H1 (cell line): ENCODE data around the gene SLC43A2. TPM values are rescaled to one million over a fixed set of nuclear protein-coding genes. Genes with fewer than 3 reads are reported as not detected.

Experiments
- CTCF ChIA-PET: fragments of 300-600 bp; sonication (Branson Sonifier 250); formaldehyde crosslinking; loops from one replicate; lab custom pipeline; 2021; ENCODE audit not compliant: partially characterized antibody; lab: Charles Lee
- POLR2A ChIA-PET: fragments of 300-600 bp; sonication (Branson Sonifier 250); formaldehyde crosslinking; loops from one replicate; lab custom pipeline; 2021; ENCODE audit warnings: inconsistent platforms; ENCODE audit not compliant: partially characterized antibody; lab: Charles Lee
- DNase-seq, 2 experiments: peaks; one replicate each; pipeline versions ENCODE4 v3.0.0 to v3.0.0-alpha.2; 2010 to 2022; ENCODE audit warnings: low spot score in 2 of 2, low read depth in 1 of 2, mixed read lengths in 1 of 2
- FAIRE-seq: peaks from 2 replicates; lab custom pipeline; 2011; peaks lifted over from hg19 to GRCh38; lab: Jason Lieb, UNC
- H2AFZ ChIP-seq: 2 replicates; pipeline ENCODE4 v1.8.1; 2012; ENCODE audit warnings: low read length, inconsistent platforms
- H2AK5ac ChIP-seq: 2 replicates; pipeline ENCODE4 v1.6.1; 2013; ENCODE audit warnings: low read depth, low read length
- H2BK120ac ChIP-seq: replicated peaks from 2 replicates; pipeline ENCODE3; 2013; ENCODE audit warnings: low read depth, low read length, inconsistent platforms
- H2BK12ac ChIP-seq: 2 replicates; pipeline ENCODE4 v1.6.1; 2013; ENCODE audit warnings: low read depth, low read length
- H2BK15ac ChIP-seq: 2 replicates; pipeline ENCODE4 v1.6.1; 2013; ENCODE audit warnings: low read length
- H2BK20ac ChIP-seq: 2 replicates; pipeline ENCODE4 v1.6.1; 2013; ENCODE audit warnings: low read length
- H2BK5ac ChIP-seq: 2 replicates; pipeline ENCODE4 v1.6.1; 2013; ENCODE audit warnings: low read depth, low read length
- H3K14ac ChIP-seq: 2 replicates; pipeline ENCODE4 v1.6.1; 2013; ENCODE audit warnings: inconsistent platforms; ENCODE audit not compliant: insufficient read length
- H3K18ac ChIP-seq: 2 replicates; pipeline ENCODE4 v1.6.1; 2013; ENCODE audit warnings: low read length; ENCODE audit errors: extremely low read depth
- H3K23ac ChIP-seq: 2 replicates; pipeline ENCODE4 v1.6.1; 2013; ENCODE audit warnings: inconsistent platforms; ENCODE audit not compliant: insufficient read length
- H3K23me2 ChIP-seq: 2 replicates; pipeline ENCODE4 v1.6.1; 2013; ENCODE audit warnings: low read depth, low read length
- H3K27ac ChIP-seq: 2 replicates; pipeline ENCODE4 v1.6.1; 2011; ENCODE audit warnings: low read depth, low read length, inconsistent platforms
- H3K27me3 ChIP-seq, 4 experiments: replicated peaks in 1 of 4; 1 replicate in 1 of 4; 2 replicates in 3 of 4; pipeline versions ENCODE4 v1.6.1 to v1.8.1; 2011 to 2013; ENCODE audit warnings: low read length in 3 of 4, mild to moderate bottlenecking in 3 of 4, inconsistent platforms in 2 of 4, mixed read lengths in 2 of 4, moderate library complexity in 1 of 4; ENCODE audit not compliant: control insufficient read depth in 3 of 4, insufficient read depth in 3 of 4; ENCODE audit errors: extremely low read depth in 1 of 4
- H3K36me3 ChIP-seq, 4 experiments: 2 replicates each; pipeline versions ENCODE4 v1.6.1 to v1.8.1; 2011 to 2013; ENCODE audit warnings: mild to moderate bottlenecking in 4 of 4, low read length in 3 of 4, moderate library complexity in 2 of 4, control low read depth in 1 of 4, inconsistent platforms in 1 of 4; ENCODE audit not compliant: insufficient read depth in 4 of 4, control insufficient read depth in 2 of 4
- H3K4ac ChIP-seq: replicated peaks from 2 replicates; pipeline ENCODE3; 2013; ENCODE audit warnings: low read length, low read depth, mixed read lengths, inconsistent platforms; ENCODE audit not compliant: insufficient read length
- H3K4me1 ChIP-seq, 4 experiments: replicated peaks in 1 of 4; 1 replicate in 1 of 4; 2 replicates in 3 of 4; pipeline versions ENCODE4 v1.6.1 to v1.8.1; 2011 to 2013; ENCODE audit warnings: low read length in 3 of 4, inconsistent platforms in 2 of 4, mixed read lengths in 1 of 4; ENCODE audit not compliant: insufficient read depth in 4 of 4, control insufficient read depth in 3 of 4
- H3K4me2 ChIP-seq, 2 experiments: 2 replicates each; pipeline versions ENCODE4 v1.6.1 to v1.8.1; 2011 to 2013; ENCODE audit warnings: low read depth in 2 of 2, low read length in 2 of 2, control low read depth in 1 of 2, inconsistent platforms in 1 of 2, mild to moderate bottlenecking in 1 of 2; ENCODE audit not compliant: insufficient read depth in 1 of 2
- H3K4me3 ChIP-seq, 4 experiments: fragments of 200-600, 300-600 bp in 1 of 4; sonication (generic), shearing (Covaris generic), sonication (Bioruptor Twin) in 1 of 4; 2 replicates each; pipeline versions ENCODE4 v1.5.1 to v1.8.1; 2011 to 2016; ENCODE audit warnings: low read length in 4 of 4, low read depth in 3 of 4, control low read depth in 2 of 4, inconsistent platforms in 2 of 4, mild to moderate bottlenecking in 2 of 4, mixed read lengths in 1 of 4, moderate library complexity in 1 of 4; ENCODE audit not compliant: insufficient read depth in 2 of 4; ENCODE audit errors: extremely low read depth in 1 of 4
- H3K56ac ChIP-seq: replicated peaks from 2 replicates; pipeline ENCODE3; 2013; ENCODE audit warnings: low read depth, mild to moderate bottlenecking, mixed read lengths, low read length, inconsistent platforms; ENCODE audit not compliant: insufficient read length
- H3K79me1 ChIP-seq: 2 replicates; pipeline ENCODE4 v1.6.1; 2013; ENCODE audit warnings: low read depth, low read length, control low read depth
- H3K79me2 ChIP-seq, 2 experiments: 2 replicates each; pipeline versions ENCODE4 v1.6.1 to v1.8.1; 2012 to 2013; ENCODE audit warnings: low read length in 2 of 2, mild to moderate bottlenecking in 2 of 2, inconsistent platforms in 1 of 2; ENCODE audit not compliant: insufficient read depth in 2 of 2, control insufficient read depth in 1 of 2
- H3K9ac ChIP-seq, 4 experiments: replicated peaks in 1 of 4; 1 replicate in 1 of 4; 2 replicates in 3 of 4; pipeline versions ENCODE4 v1.6.1 to v1.8.1; 2011 to 2013; ENCODE audit warnings: low read depth in 3 of 4, low read length in 3 of 4, control low read depth in 2 of 4, mild to moderate bottlenecking in 2 of 4, moderate library complexity in 2 of 4, inconsistent platforms in 1 of 4; ENCODE audit errors: extremely low read depth in 1 of 4
- H3K9me3 ChIP-seq, 2 experiments: 2 replicates each; pipeline versions ENCODE4 v1.6.1 to v1.8.1; 2012 to 2013; ENCODE audit warnings: mild to moderate bottlenecking in 2 of 2, moderate library complexity in 2 of 2, control low read depth in 1 of 2, inconsistent platforms in 1 of 2, low read depth in 1 of 2, low read length in 1 of 2, mixed read lengths in 1 of 2; ENCODE audit not compliant: insufficient read depth in 2 of 2
- H4K20me1 ChIP-seq, 2 experiments: replicated peaks in 1 of 2; 2 replicates each; pipeline versions ENCODE3 to v1.8.1; 2011 to 2013; ENCODE audit warnings: inconsistent platforms in 2 of 2, low read length in 2 of 2, mild to moderate bottlenecking in 1 of 2; ENCODE audit not compliant: insufficient read depth in 2 of 2, control insufficient read depth in 1 of 2
- H4K5ac ChIP-seq: 2 replicates; pipeline ENCODE4 v1.6.1; 2013; ENCODE audit warnings: low read length, low read depth, mixed read lengths, inconsistent platforms; ENCODE audit not compliant: insufficient read length
- H4K8ac ChIP-seq: 2 replicates; pipeline ENCODE4 v1.8.0; 2013; ENCODE audit warnings: mild to moderate bottlenecking, moderate library complexity, low read length, inconsistent platforms; ENCODE audit not compliant: insufficient read depth; ENCODE audit errors: extremely low read depth
- H4K91ac ChIP-seq: replicated peaks from 2 replicates; pipeline ENCODE3; 2013; ENCODE audit warnings: low read length, mixed read lengths, inconsistent platforms; ENCODE audit not compliant: insufficient read length
- BRCA1 ChIP-seq: IDR thresholded peaks from 2 replicates; pipeline ENCODE4 v1.6.1; 2012; ENCODE audit warnings: low read depth, low read length, improper control_type of control experiment
- CHD1 ChIP-seq: IDR thresholded peaks from 2 replicates; pipeline ENCODE4 v1.6.1; 2012; ENCODE audit warnings: low read depth, low read length, improper control_type of control experiment
- HDAC2 ChIP-seq, 2 experiments: fragments of 300-600 bp in 1 of 2; sonication (generic) in 1 of 2; IDR thresholded peaks; 2 replicates each; pipeline ENCODE4 v1.6.1; 2011 to 2012; ENCODE audit warnings: low read depth in 2 of 2, low read length in 2 of 2, mild to moderate bottlenecking in 2 of 2, moderate library complexity in 2 of 2, borderline replicate concordance in 1 of 2, inconsistent platforms in 1 of 2
- KDM1A ChIP-seq: fragments of 200-600, 300-600 bp; sonication (generic); IDR thresholded peaks from 2 replicates; pipeline ENCODE4 v1.7.1; 2016; ENCODE audit warnings: mild to moderate bottlenecking, low read length, borderline replicate concordance
- NRF1 ChIP-seq: IDR thresholded peaks from 2 replicates; pipeline ENCODE4 v1.6.1; 2011; ENCODE audit warnings: mild to moderate bottlenecking, low read depth, low read length, improper control_type of control experiment
- POLR2AphosphoS5 ChIP-seq: IDR thresholded peaks from 2 replicates; pipeline ENCODE4 v1.6.1; 2011; ENCODE audit warnings: low read depth, low read length
- TAF1 ChIP-seq: IDR thresholded peaks from 2 replicates; pipeline ENCODE4 v1.6.1; 2011; ENCODE audit warnings: mild to moderate bottlenecking, low read depth, low read length
- WGBS, 2 experiments: shearing (Covaris generic) in 1 of 2; methylation state at CpG; one replicate each; pipeline versions ENCODE4 v1.1.6 to v1.1.7; 2013 to 2015; ENCODE audit warnings: low lambda C conversion rate in 2 of 2, mixed read lengths in 2 of 2, inconsistent platforms in 1 of 2, low coverage in 1 of 2, missing lambda C conversion rate in 1 of 2; ENCODE audit not compliant: insufficient replicate concordance in 2 of 2, insufficient coverage in 1 of 2, insufficient read length in 1 of 2; ENCODE audit errors: extremely low coverage in 1 of 2, missing lambda C conversion rate in 1 of 2; 5-methylcytosine and 5-hydroxymethylcytosine counted together
- polyA plus RNA-seq, 7 experiments: library from polyadenylated mRNA; depleted of rRNA in 3 of 7; stranded (reverse) in 5 of 7; unstranded in 2 of 7; fragments of >200 nt in 5 of 7; fragments of 200-250 nt in 2 of 7; gene quantifications; 1 replicate in 5 of 7; 2 replicates in 1 of 7; 4 replicates in 1 of 7; pipeline versions ENCODE4 v1.2.1 to v1.2.3, GENCODE V29; 2011 to 2013; ENCODE audit warnings: missing spikeins in 2 of 7, mixed read lengths in 2 of 7
- total RNA-seq: library from RNA; stranded (reverse); fragmentation: NEBNext Ultra II Directional; extraction: Animal tissue kit (Norgen Biotek cat#: 25700); gene quantifications from 2 replicates; pipeline ENCODE4 v1.2.1, GENCODE V29; 2021
- TF ChIP-seq, protein P1 (sequence below): IDR thresholded peaks from 2 replicates; pipeline ENCODE4 v1.6.1; 2012; ENCODE audit warnings: low read length, inconsistent platforms
- TF ChIP-seq, protein P2 (sequence below): IDR thresholded peaks from 2 replicates; pipeline ENCODE4 v1.6.1; 2011; ENCODE audit warnings: low read length, improper control_type of control experiment

Gene SLC43A2
- total and polyA plus RNA-seq, 2 of the 8 experiments (the other 6 are each of a cell fraction or from before 2014, with no cell fraction given) = 6.6 to 10.5 TPM

DNA sequence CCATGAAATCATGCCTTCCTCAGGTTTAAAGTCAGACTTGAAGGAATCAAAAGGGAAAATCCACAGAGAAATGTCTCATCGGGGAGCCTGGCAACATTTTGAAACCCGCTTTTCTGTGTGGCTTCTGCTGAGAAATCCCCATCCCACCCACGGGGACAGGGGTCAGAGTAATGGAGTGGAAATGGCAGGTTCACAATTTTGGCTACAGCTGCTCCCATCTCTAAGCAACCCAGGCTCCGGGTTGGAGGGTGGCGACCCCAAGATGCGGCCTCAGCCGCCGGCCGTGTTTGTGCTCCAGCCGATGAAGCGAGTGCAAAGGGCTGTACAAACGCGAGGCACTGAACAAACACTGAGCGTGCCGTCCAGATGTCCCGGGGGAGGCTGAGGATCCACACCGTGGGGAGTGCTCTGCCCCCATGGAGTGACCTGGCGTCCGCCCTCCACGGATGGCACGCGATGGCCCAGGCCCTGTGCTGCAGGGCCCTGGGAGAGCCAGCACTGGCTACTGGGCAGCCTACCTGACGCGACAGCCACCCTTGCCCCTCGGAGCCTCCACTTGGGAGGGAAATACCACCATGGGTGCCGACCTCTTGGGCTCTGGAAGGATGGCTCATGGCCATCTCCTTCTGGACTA is 22.2 kb downstream of the SLC43A2 start:
- no peak overlapping the region for H2BK5ac ChIP-seq
- H3K79me2 ChIP-seq = no peaks in the 10 kb centered on the region
- H3K27me3 ChIP-seq = no peaks in the 10 kb centered on the region
- H2BK120ac ChIP-seq = no peak overlapping the region
- no peak overlapping the region for H3K23ac ChIP-seq
- ChIA-PET POLR2A (interaction anchor here (1.0 to 2.0 kb wide), 3 partner anchors 22 to 33 kb away, joined by 4 to 6 read pairs (median 4); partner anchors contain the start of gene SLC43A2), CTCF (interaction anchor here (0.8 to 3.5 kb wide), 5 partner anchors 10 to 32 kb away, joined by 3 to 12 read pairs (median 9); no protein-coding TSS in a partner anchor)
- H3K18ac ChIP-seq = no peak overlapping the region
- H3K36me3 ChIP-seq = no peaks in the 10 kb centered on the region
- H2BK15ac ChIP-seq = no peak overlapping the region
- no peak overlapping the region for H2AFZ ChIP-seq
- no peak overlapping the region for H3K14ac ChIP-seq
- H3K9me3 ChIP-seq = peaks cover 5% of the 10 kb centered on the region in 2 experiments; a peak in 2 of 4 replicates
- H3K9ac ChIP-seq = no peak overlapping the region; a peak in 1 of 7 replicates
- no peak overlapping the region for H2BK12ac ChIP-seq
- no peaks in the 10 kb centered on the region for H3K79me1 ChIP-seq
- DNase-seq (no peak), FAIRE-seq (no peak)
- no peak overlapping the region for H3K56ac ChIP-seq
- no peak overlapping the region for H4K5ac ChIP-seq
- no peak overlapping the region for H3K27ac ChIP-seq
- H4K20me1 ChIP-seq = no peaks in the 10 kb centered on the region
- H2BK20ac ChIP-seq = no peak overlapping the region
- no peak overlapping the region for H3K4me2 ChIP-seq
- peaks cover 0 to 14% (median 11%) of the 10 kb centered on the region in 4 experiments; a peak in 6 of 7 replicates for H3K4me1 ChIP-seq
- 92% methylated on average over 26 of the region's 26 CpGs; no CpG with 5 or more reads in 1 of the 2 experiments for WGBS, 2 experiments
- H3K23me2 ChIP-seq = no peaks in the 10 kb centered on the region
- peak overlapping the region; percentile 68; the same call in 1 of the 2 replicates for H4K8ac ChIP-seq
- no peak overlapping the region for H3K4ac ChIP-seq
- H4K91ac ChIP-seq = peak overlapping the region; percentile 2
- H3K4me3 ChIP-seq = no peak overlapping the region
- TF ChIP-seq, protein P1, sequence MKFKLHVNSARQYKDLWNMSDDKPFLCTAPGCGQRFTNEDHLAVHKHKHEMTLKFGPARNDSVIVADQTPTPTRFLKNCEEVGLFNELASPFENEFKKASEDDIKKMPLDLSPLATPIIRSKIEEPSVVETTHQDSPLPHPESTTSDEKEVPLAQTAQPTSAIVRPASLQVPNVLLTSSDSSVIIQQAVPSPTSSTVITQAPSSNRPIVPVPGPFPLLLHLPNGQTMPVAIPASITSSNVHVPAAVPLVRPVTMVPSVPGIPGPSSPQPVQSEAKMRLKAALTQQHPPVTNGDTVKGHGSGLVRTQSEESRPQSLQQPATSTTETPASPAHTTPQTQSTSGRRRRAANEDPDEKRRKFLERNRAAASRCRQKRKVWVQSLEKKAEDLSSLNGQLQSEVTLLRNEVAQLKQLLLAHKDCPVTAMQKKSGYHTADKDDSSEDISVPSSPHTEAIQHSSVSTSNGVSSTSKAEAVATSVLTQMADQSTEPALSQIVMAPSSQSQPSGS = no peak
- TF ChIP-seq CHD1 (no peak), KDM1A (no peak), POLR2AphosphoS5 (no peak), NRF1 (no peak), BRCA1 (no peak), HDAC2 (IDR thresholded peaks at IDR 0.05; ENCODE audit: borderline replicate concordance in 1 of 2, low read depth in 2 of 2, low read length in 2 of 2) (no peak), TAF1 (no peak)
- TF ChIP-seq, protein P2, sequence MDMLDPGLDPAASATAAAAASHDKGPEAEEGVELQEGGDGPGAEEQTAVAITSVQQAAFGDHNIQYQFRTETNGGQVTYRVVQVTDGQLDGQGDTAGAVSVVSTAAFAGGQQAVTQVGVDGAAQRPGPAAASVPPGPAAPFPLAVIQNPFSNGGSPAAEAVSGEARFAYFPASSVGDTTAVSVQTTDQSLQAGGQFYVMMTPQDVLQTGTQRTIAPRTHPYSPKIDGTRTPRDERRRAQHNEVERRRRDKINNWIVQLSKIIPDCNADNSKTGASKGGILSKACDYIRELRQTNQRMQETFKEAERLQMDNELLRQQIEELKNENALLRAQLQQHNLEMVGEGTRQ = no peak
- H2AK5ac ChIP-seq = no peak overlapping the region
